Measurements from ENCODE around the gene APOC4.
"Not testable (repeated sequence)": the region's sequence is repeated elsewhere in the genome, so short reads cannot be mapped to it uniquely, and the experiment has no call there.

DNA sequence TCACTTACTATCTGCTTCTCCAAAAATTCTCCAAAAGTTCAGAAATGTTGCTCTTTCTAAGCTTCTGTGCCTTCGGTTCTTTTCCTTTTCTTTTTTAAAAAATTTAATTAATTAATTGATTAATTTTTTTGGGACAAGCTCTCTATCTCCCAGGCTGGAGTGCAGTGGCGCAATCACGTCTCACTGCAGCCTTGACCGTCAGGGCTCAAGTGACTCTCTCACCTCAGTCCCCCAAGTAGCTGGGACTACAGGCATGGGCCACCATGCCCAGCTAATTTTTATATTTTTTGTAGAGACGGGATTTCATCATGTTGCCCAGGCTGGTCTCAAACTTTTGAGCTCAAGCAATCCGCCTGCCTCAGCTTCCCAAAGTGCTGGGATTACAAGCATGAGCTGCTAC, 29.4 kb downstream of the APOC4 start:
- not testable (repeated sequence) for TF ChIP-seq EZH2 (IDR thresholded peaks at IDR 0.05; ENCODE audit: low read length, unreplicated experiment); CTCF (conservative IDR thresholded peaks at IDR 0.05; ENCODE audit: low read depth, low read length)
